ENCODE results near the gene RGMA.

RGMA gene, protein sequence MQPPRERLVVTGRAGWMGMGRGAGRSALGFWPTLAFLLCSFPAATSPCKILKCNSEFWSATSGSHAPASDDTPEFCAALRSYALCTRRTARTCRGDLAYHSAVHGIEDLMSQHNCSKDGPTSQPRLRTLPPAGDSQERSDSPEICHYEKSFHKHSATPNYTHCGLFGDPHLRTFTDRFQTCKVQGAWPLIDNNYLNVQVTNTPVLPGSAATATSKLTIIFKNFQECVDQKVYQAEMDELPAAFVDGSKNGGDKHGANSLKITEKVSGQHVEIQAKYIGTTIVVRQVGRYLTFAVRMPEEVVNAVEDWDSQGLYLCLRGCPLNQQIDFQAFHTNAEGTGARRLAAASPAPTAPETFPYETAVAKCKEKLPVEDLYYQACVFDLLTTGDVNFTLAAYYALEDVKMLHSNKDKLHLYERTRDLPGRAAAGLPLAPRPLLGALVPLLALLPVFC

DNA sequence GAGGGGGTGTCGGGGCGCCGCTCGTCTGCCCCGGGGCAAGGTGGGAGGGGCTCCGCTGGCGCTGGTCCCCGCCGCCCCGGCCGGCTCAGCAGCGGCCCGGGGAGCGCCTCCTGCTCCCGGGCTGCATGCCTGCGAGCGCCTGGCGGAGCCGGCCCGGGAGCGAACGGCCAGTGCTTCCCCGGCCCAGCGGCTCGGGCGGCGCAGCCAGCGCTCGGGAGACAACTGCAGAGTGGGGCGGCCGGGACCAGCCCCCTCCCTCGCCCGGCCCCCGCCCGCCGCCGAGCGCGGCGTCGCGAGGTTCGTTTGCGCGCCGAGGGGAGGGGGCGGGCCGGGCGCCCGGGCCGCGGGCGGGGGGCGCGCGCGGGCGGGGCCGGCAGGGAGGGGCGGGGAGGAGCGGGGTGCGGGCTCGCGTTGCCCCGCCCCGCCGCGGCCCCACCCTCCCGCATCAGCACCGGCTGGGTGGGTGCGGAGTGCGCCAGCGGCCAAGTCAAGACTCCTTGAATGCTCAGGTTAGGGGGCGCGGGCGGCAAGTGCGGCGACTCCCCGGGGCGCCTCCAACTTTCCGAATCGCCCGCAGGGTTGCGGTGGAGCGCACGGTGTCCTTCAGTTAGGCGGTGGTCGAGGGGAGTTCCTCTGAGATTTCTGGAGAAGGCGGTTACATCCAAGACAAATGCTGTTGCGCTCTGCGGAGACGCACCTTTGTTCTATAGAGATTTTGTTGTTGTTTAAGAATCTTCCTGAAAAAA lies at the start of gene RGMA:
RGMA (minus strand) TSS at position 231 of the 746 bp plus-strand sequence. CDS start 279 bp downstream, outside the sequence.
- peak; percentile 75 for DNase-seq

DNA sequence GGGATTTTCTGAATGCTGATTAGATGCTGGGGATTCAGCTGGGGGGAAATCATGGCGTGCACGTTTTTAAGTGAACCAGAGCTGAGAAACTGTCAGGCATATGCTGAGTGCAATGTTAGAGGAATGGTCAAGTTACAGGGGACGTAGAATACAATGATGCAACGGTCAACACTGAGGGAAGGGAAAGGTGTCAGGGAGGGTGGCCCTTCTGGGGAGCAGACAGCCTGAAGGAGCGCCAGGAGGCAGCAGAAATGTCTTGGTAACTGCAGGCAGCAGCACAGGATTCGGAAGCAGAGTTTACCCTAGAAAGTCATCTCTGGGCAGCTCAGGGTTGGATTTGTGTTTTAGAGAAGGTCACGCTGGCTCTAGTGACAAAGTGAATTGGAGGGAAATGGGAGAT lies 47.6 kb upstream of the RGMA start:
- DNase-seq = no peak

DNA sequence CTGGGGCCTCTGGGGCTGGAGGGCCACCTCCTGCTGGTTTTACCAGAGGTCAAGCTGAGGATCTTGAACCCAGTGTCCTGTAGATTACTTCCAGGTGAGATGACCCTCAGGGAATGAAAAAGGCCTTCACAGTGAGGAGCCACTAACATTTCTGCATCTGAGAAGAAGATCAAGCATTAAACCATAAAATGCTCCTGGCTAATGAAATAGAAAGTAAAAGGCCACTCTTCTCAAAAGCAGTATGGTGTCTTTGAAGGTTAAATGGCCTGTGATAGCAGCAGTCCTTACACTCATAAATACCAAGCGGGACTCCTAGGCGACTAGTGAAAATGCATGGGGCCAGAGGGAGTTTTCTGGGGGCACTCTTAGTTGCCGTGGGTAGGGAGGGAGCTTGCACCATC lies 47.0 kb upstream of the RGMA start:
- no peak for DNase-seq

DNA sequence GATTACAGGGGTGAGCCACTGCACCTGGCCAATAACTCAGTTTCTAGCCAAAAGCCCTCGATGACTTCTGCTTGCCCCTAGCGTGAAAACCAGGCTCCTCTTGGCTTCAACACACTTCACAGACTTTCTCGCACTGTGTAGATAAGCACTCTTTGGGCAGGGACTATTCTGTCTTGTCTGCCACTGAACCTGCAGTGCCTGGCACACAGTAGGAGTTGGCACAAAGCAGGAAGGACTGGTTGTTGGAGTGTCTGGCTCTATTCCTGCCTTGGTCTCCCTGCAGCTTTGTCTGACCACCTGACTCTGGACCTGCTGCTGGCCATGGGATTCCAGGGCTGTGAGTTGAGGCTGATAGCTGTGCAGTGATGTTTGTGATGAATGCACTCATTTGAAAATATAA lies 46.4 kb upstream of the RGMA start:
- DNase-seq = no peak

DNA sequence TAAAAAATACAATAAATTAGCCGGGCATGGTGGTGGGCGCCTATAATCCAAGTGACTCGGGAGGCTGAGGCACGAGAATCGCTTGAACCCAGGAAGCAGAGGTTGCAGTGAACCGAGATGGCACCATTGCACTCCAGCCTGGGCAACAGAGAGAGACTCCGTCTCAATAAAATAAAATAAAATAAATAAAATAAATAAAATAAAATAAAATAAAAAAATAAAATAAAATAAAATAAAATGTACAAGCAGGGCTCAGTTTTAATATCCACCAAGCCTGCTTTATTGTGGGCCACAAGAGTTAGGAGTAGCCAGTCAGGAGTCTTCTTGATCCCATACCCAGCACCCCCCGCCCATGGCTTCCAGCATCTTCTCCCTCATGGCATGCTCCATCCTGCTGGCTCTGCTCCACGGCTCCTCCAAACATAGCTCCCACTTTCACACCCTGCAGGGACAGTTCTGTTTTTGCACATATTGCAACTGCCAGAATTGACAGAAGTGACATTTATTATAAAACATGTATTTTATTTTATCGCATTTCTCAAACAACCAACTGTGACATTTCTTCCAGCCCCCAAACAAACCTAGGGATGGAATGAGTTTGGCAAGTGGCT lies 42.6 kb upstream of the RGMA start:
- DNase-seq = no peak

DNA sequence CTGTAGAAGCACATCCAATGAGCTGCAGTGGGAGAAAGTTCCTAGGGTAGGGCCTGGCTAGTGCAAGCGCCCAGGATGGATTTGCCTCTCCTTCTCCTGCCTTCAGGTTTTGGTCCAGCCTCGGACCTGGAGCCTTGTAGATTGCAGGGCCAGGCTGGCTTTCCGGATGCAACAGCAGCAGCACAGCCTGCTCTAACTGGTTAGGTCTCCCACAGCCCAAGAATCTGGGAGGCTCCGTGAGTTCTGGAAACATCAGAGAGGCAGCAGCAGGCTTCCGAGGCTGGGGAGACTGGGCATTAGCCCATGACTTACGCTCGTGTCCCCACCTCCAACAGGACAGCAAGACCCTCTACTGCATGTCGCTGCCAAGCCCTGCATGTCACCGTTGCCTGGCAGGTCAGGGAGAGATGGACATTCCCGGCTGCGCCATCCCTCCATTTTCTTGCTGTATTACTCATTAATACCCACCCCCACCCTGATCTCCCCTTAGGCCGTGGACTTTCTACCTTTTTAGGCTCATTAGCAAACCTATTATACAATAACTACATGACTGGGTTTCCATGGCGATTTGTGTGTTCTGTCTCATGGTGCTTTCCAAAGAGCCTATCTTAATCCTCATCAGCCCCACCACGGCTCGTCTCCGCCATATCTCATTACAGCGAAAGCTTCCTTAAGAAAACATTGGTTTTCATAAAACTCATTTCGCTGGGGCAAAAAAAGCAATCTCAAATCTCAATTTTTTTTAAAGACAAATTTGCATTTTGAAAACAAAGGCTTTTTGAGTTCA lies 40.9 kb upstream of the RGMA start:
- DNase-seq = no peak

DNA sequence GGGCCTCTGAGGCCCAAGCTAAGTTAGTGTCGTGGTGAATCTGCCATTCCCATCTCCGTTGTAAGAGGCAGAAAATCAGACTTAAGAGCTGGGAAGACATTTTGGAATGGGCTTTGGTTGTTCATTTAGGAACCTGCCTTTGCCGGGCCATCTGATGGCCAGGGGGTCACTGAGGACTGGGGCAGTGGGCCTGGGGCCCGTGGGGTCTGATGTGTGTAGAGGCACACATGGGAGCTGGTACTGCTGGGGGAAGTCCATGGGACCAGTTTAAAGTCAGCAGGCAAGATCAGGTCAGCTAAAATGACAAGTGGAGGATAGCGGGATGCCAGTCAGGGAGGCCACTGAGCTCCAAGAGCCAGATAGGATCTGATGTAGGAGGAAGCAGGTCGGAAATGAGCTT lies 38.3 kb upstream of the RGMA start:
- DNase-seq = no peak

DNA sequence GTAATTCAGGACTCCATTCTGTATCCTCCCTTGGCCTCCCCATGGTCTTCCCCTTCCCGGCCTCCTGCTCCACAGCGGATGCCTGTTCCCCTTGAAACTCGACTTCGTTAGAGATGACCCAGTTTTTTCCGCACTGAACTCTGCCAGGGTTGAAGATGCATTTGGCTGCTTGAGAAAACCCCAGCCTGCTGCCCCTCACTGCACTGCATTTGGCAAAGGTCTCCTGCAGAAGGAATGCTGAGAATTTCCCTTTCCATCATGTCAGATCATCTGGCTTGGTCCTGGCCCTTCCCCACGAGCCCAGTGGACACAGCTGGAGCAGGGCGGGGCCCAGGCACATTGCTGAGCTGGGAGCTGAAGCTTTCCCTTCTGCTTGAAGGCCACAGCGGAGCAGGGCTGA lies 37.6 kb upstream of the RGMA start:
- DNase-seq = no peak

DNA sequence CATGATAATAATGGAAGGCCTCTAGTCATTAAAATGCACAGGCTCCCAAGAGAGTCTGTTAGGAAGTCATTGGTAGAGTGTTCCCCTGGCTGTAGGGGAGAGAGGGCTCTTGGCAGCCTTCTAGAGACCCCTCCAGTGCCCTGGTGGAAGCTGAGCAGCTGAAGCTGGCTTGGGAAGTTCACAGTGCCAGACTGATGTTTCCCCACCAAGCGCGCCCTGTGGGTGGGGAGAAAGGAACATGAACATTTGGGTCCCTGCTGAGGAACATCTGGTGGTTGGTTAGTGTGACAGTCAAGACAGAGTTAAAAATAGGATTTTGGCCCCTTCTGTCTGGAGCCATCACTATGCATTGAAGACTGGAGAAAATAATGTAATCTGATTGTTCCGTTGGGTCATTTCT lies 37.1 kb upstream of the RGMA start:
- no peak for DNase-seq

DNA sequence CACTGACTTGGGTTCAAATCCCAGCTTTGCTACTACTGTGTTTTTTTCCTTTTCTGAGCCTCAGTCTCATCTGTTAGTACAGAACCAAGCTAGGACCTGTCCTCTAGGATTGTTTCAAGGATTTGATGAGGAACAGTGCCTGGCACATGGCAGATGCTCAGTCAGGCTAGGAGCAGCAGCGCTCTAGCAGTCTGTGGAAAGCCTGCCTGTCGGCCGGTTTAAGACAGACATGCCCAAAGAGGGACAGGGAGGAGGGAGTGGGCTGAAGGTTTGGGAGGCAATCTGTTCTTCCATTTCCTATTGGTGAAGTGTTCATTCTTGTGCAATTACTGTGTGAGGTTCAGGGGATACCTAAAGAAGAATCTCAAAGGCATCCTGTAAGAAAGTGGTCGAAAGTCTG lies 35.1 kb upstream of the RGMA start:
- no peak for DNase-seq

DNA sequence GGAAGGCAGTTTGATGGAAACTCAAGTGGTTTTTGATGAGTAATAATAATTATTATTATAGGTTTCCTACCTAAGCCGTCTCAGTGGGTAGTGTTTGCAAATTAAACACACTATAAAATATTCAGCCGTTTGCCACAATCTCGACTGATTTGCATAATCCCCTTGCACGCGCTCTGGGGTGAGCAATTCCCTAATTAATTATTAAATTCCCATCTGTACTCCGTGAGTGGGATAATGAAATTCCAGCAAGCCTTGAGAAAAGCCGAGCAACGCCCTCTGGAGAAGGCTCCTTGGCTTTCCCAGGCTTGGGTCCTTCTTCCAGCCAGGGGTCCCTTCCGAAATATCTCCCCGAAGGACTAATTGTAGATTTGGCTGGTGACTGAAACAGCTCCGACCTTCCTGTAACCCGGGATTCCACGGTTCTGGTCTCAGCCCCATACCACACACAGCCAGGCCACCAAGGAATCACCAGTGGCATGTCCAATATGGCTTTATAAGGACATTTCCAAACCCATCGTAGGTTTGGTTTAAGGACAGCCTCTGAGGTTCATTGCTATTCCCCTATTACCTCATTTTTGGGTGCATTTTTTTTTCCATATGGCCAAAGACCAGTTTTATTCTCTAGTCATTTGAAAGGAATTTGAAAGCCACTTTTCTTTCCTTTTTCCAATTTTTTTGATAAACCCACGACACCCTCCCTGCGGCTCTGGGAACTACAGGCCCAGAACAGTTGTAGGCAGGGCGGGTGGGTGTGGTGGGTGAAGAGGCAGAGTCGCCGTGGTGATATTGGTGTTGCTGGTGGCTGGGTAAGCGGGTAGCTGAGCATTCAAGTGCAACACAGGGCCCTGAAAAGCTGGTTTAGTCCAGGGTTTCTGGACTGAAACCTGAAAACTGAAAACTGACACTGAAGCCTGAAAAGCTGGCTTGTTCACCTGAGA lies 33.2 kb upstream of the RGMA start:
- no peak for DNase-seq

DNA sequence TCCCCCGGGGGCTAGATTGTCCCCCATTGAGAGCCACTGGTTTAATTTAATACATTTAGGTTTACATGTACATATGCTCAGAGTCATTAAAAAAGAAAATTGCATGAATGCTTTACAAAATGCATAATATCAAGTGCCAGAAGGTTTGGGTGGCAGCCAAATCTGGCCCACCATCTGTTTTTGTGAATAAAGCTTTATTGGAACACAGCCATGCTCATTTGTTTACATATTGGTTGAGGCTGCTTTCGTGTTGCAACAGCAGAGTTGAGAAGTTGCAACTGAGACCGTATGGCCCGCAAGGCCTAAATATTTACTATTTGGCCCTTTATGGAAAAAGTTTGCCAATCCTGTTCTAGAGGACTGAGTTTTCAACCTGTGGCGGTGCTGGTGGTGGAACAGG lies 32.1 kb upstream of the RGMA start:
- DNase-seq = no peak

DNA sequence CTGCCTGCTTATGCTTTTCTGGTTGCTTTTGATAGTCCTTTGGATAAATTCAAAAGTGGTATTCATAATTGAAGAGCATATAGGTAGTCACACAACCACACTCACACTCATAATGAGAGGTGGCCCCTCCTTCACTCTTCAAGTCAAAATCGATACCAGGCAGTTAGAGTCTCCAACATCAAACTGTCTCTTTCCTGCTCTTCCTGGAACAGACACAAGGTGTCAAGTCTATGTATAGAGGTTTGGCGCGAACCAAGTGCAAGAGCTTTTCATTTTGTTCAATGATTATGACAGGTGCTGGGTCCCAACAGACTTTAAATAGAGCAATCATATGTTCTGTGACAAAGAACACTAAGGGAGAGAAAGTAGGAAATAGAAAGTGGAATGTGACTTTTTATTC lies 29.9 kb upstream of the RGMA start:
- DNase-seq = no peak

DNA sequence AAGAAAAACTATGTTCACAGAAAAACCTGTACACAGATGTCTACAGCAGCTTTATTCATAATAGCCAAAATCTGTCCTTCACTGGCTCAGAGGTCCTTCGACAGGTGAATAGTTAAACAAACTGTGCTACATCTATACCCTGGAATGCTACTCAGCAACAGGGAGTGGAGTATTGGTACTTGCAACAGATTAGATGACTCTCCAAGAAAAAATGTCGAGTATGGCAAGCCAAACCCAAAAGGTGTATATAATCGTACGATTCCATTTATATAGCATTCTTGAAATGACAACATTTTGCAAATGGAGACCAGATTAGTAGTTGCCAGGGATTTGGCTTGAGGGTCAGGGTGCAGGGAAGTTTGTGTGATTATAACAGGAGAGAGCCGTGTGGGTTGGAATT lies 22.4 kb upstream of the RGMA start:
- DNase-seq = no peak

DNA sequence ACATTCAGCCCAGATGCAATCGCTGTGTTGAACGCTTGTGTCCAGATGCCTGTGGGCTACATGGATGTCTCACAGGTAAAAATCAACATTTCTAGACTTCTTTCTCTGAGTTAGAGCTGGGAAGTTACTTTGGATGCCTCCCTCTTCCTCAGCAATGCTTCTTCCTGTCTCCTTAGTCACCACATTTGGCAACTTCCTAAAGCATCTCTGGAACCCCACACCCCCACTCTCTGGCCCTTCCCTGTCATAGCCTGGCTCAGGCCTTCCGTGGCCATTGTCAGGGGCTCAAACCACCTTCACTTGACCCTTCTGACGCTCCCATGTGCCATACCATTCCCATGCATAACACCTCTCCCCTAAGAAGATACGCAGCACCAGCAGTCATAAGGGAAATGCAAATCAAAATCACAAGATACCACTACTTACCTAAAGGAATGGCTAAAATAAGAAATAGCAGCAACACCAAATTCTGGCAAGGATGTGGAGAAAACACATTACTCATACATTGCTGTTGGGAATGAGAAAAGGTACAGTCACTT lies 21.6 kb upstream of the RGMA start:
- DNase-seq = no peak

DNA sequence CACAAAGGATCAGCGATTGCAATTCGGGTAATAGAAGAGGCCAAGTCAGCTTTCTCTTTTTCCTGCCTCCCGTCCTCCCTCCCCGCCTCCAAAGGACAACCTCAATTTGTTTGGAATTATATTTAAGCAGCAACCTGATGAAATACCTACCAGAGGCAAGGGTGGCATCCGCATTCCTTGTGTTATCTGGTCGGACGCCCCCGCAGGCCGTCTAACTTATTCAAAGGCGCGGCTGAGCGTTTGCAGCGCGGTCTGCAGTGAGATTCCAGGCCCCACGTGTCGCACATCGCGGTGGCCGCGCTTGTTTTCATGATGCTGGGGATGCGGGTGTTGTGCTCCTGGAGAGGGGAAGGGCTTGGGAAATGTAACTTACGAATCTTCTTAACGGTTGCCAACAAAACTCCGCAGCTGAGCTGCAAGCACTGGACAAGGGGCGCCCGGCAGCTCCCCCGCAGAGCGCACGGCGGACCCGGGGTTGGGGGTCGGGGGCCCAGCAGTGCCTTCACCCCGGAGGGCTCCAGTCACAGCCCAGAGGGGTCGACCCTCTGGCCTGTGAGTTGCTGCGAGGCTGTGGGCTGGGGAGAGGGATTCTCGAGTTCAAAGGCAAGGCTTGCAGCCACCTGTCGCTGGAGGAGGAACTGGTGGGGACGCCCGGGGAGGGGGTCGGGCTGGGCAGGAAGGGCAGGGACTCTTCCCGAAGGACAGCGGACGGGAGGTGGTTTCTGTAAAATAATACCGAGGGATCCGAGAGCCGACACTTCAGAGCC lies 20.5 kb upstream of the RGMA start:
- DNase-seq = peak; percentile 71

DNA sequence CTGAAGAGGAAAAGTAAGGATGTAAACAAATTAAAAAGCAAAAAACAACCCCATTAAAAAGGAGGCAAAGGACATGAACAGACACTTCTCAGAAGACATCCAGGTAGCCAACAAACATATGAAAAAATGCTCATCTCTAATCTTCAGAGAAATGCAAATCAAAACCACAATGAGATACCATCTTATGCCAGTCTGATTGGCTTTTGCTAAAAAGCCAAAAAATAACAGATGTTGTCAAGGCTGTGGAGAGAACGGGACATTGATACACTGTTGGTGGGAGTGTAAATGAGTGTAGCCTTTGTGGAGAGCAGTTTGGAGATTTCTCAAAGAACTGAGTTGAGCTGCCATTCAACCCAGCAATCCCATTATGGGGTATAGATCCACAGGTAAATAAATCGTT lies 18.6 kb upstream of the RGMA start:
- no peak for DNase-seq

DNA sequence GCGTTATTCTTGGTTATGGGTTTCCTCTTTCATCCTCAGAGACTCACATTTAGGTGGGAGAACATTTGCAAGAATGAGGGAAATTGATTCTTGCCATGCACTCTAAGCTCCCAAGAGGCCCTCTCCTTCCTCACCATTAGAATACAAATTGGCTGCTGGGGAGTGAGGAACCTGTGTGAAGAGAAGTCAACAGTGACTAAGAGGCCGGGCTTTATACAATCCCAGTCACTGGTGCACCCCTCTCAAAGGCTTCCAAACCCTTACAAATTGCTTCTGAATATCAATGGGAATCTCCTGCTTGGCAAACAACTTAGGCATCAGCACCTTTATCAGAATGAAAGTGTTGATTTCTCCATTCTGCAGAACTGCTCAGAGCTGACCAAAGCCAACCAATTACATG lies 16.5 kb upstream of the RGMA start:
- DNase-seq = no peak

DNA sequence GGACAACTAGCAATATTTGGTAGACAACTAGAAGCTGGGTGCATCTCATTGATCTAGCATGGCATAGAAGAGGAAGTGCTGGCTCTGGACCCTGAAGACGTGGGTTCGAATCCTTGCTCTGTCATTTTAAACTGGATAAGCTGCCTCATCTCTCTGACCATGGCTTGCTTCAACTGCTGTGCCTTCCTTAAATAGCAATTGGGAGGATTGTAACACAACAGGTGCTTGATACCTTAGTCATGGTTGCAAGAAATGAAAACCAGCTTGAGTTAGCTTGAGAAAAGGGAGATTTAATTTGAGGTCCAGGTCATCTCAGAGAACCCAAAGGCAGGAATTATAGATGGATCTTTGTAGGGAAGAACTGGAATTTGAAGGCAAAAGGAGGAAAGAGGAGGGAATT lies 14.8 kb upstream of the RGMA start:
- DNase-seq = no peak

DNA sequence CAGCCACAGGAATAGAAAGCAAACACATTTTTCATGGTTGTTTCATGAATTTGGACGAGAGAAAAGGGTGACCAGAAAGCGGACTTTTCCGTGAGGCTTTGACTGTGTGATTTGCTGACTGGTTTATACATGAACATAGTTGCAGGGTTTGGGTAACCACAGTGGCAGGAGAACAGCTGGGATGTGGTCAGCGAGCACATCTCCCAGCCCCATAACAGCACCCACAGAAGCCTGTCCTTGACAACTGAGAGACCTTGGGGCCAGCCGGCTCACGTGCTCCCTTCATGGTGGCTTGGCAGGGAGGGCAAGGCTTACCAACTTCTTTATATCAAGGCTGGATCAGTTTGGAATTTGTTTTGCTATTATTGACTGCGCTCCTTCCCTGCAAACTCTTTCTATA lies 13.2 kb upstream of the RGMA start:
- DNase-seq = no peak

DNA sequence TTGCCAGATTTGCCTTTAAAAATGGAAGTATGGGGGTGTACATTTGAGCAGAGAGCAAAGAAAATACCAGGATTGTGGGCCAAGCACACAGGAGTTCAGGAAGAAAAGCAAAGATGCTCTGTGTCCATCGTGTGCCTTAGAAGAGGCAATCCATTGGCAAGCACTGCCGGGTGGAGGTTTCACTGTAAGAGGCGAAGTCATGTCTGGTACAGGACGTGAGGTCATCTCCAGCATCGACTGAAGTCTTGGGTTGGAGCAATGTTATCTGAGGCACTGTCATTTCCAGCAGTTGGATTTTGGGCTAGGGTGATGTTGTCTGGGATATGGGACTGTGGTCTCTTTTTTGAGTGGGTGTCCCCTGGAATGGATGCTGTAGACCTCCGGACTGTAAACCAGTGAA lies 4.8 kb upstream of the RGMA start:
- no peak for DNase-seq

Measured in retina (tissue), 1 donor.